Naive thymus-derived CD4-positive, alpha-beta T cell (primary cell): ENCODE results near the gene PGRMC2. TPM values are rescaled to one million over a fixed set of nuclear protein-coding genes. Genes with fewer than 3 reads are reported as not detected.

Experiments
- ATAC-seq: fragments of 150-1000 bp; cut with Tn5 transposase; 2 replicates; pipeline ENCODE4 v1.10.0; 2021; ENCODE audit warnings: mild to moderate bottlenecking, moderate library complexity
- CTCF ChIA-PET: fragments of 350-600 bp; sonication (Branson Sonifier 250); formaldehyde crosslinking; loops from one replicate; lab custom pipeline; 2021; ENCODE audit warnings: antibody characterized with exemption; lab: Charles Lee
- POLR2A ChIA-PET: fragments of 350-600 bp; sonication (Branson Sonifier 250); formaldehyde crosslinking; loops from one replicate; lab custom pipeline; 2021; ENCODE audit warnings: antibody characterized with exemption, inconsistent platforms; lab: Charles Lee
- DNase-seq, 9 donors: peaks; one replicate each; pipeline versions ENCODE4 v3.0.0 to v3.0.0-alpha.2; 2020 to 2022; ENCODE audit warnings: mixed read lengths in 1 of 9
- H3K27ac ChIP-seq: one replicate; pipeline ENCODE4 v1.7.0; 2013; ENCODE audit warnings: mild to moderate bottlenecking, low read depth, low read length, moderate library complexity
- H3K27me3 ChIP-seq, 2 donors: one replicate each; pipeline ENCODE4 v1.7.0; 2013; ENCODE audit warnings: low read length in 2 of 2, mild to moderate bottlenecking in 2 of 2, moderate library complexity in 2 of 2; ENCODE audit not compliant: control insufficient read depth in 2 of 2, insufficient read depth in 2 of 2
- H3K36me3 ChIP-seq, 3 experiments: 1 replicate in 2 of 3; 2 replicates in 1 of 3; pipeline ENCODE4 v1.7.0; 2013; ENCODE audit warnings: low read length in 3 of 3, mild to moderate bottlenecking in 3 of 3, moderate library complexity in 1 of 3; ENCODE audit not compliant: insufficient read depth in 3 of 3, control insufficient read depth in 2 of 3
- H3K4me1 ChIP-seq, 2 donors: one replicate each; pipeline ENCODE4 v1.7.0; 2013; ENCODE audit warnings: low read length in 2 of 2, mild to moderate bottlenecking in 2 of 2, moderate library complexity in 1 of 2; ENCODE audit not compliant: control insufficient read depth in 2 of 2, insufficient read depth in 2 of 2
- H3K4me3 ChIP-seq: 2 replicates; pipeline ENCODE4 v1.7.0; 2013; ENCODE audit warnings: mild to moderate bottlenecking, low read length
- H3K9me3 ChIP-seq, 3 experiments: 1 replicate in 2 of 3; 2 replicates in 1 of 3; pipeline ENCODE4 v1.7.0; 2013; ENCODE audit warnings: low read length in 3 of 3; ENCODE audit not compliant: control insufficient read depth in 2 of 3
- H3K27ac Mint-ChIP-seq, 9 donors: one replicate each; pipeline ENCODE4 v1.8.0; 2020 to 2022; ENCODE audit warnings: mixed read lengths in 9 of 9, mild to moderate bottlenecking in 8 of 9, moderate library complexity in 5 of 9, inconsistent platforms in 2 of 9
- H3K27me3 Mint-ChIP-seq, 5 donors: one replicate each; pipeline ENCODE4 v1.8.0; 2021 to 2022; ENCODE audit warnings: mixed read lengths in 5 of 5, mild to moderate bottlenecking in 1 of 5
- H3K36me3 Mint-ChIP-seq, 5 donors: one replicate each; pipeline ENCODE4 v1.8.0; 2020 to 2022; ENCODE audit warnings: mixed read lengths in 5 of 5, mild to moderate bottlenecking in 3 of 5, inconsistent platforms in 1 of 5
- H3K4me1 Mint-ChIP-seq, 7 donors: one replicate each; pipeline ENCODE4 v1.8.0; 2020 to 2022; ENCODE audit warnings: mixed read lengths in 7 of 7, mild to moderate bottlenecking in 3 of 7, inconsistent platforms in 1 of 7
- H3K4me3 Mint-ChIP-seq, 10 donors: one replicate each; pipeline ENCODE4 v1.8.0; 2020 to 2022; ENCODE audit warnings: mild to moderate bottlenecking in 10 of 10, mixed read lengths in 10 of 10, moderate library complexity in 6 of 10, inconsistent platforms in 2 of 10
- H3K9me3 Mint-ChIP-seq, 11 donors: one replicate each; pipeline ENCODE4 v1.8.0; 2020 to 2022; ENCODE audit warnings: mixed read lengths in 11 of 11, mild to moderate bottlenecking in 4 of 11, inconsistent platforms in 1 of 11, moderate library complexity in 1 of 11
- intact Hi-C, 2 donors: fragments of 100-400 bp; cut with micrococcal nuclease; formaldehyde crosslinking; loops; one replicate each; pipeline ENCODE4 v1.15.1; 2023
- polyA plus RNA-seq, 2 donors: library from polyadenylated mRNA; unstranded; fragments of 300-500 nt; fragmentation: Illumina TruSeq; gene quantifications; one replicate each; pipeline ENCODE4 v1.2.3, GENCODE V29; 2021
- total RNA-seq, 6 experiments: library from RNA in 5 of 6; stranded (reverse) in 5 of 6; gene quantifications; 1 replicate in 5 of 6; 2 replicates in 1 of 6; pipeline ENCODE4 v1.2.3 and lab custom pipeline; 2021 to 2026

The PGRMC2 gene
- total and polyA plus RNA-seq, 7 experiments from 2014 or later = 17.4 to 65.6 (median 42.6) TPM

GRCh38 chr4:128227991-128228571 is 59.5 kb downstream of the PGRMC2 start:
- CTCF ChIA-PET = interaction anchor here (0.6 kb wide), 1 partner anchor 80 kb away, joined by 3 read pairs; no protein-coding TSS in a partner anchor
- no peaks in the 10 kb centered on the region for H3K27me3 ChIP-seq
- H3K27ac ChIP-seq = no peak overlapping the region
- H3K36me3 ChIP-seq = no peaks in the 10 kb centered on the region
- H3K4me3 Mint-ChIP-seq = no peak overlapping the region
- peaks cover 0 to 11% (median 9%) of the 10 kb centered on the region in 5 donors for H3K27me3 Mint-ChIP-seq
- H3K27ac Mint-ChIP-seq = no peak overlapping the region
- no peaks in the 10 kb centered on the region for H3K9me3 Mint-ChIP-seq
- no peak for DNase-seq
- no peak overlapping the region for H3K4me3 ChIP-seq
- H3K36me3 Mint-ChIP-seq = no peaks in the 10 kb centered on the region
- no peaks in the 10 kb centered on the region for H3K9me3 ChIP-seq
- ATAC-seq = no peak
- intact Hi-C loops = no loop called here
- POLR2A ChIA-PET = no interaction called here
- no peaks in the 10 kb centered on the region for H3K4me1 ChIP-seq
- no peaks in the 10 kb centered on the region for H3K4me1 Mint-ChIP-seq

GRCh38 chr4:128225148-128225547 is 62.5 kb downstream of the PGRMC2 start:
- no peak for DNase-seq
- intact Hi-C loops = no loop called here
- no peak for ATAC-seq
- no peak overlapping the region for H3K27ac ChIP-seq
- H3K4me3 ChIP-seq = no peak overlapping the region
- H3K27me3 Mint-ChIP-seq = peaks cover 0 to 11% (median 9%) of the 10 kb centered on the region in 5 donors
- no peak overlapping the region for H3K4me3 Mint-ChIP-seq
- CTCF ChIA-PET = no interaction called here
- no peaks in the 10 kb centered on the region for H3K27me3 ChIP-seq
- H3K4me1 ChIP-seq = no peaks in the 10 kb centered on the region
- H3K9me3 Mint-ChIP-seq = no peaks in the 10 kb centered on the region
- H3K9me3 ChIP-seq = no peaks in the 10 kb centered on the region
- H3K36me3 Mint-ChIP-seq = no peaks in the 10 kb centered on the region
- H3K4me1 Mint-ChIP-seq = no peaks in the 10 kb centered on the region
- H3K36me3 ChIP-seq = no peaks in the 10 kb centered on the region
- H3K27ac Mint-ChIP-seq = no peak overlapping the region
- POLR2A ChIA-PET = interaction anchor here (0.6 kb wide), 1 partner anchor 510 kb away, joined by 4 read pairs; no protein-coding TSS in a partner anchor

GRCh38 chr4:128221586-128221985 is 66.0 kb downstream of the PGRMC2 start:
- no peak overlapping the region for H3K4me3 Mint-ChIP-seq
- Histone ChIP-seq H3K4me1 (no peaks in the 10 kb centered on the region), H3K27ac (no peak overlapping the region), H3K4me3 (no peak overlapping the region), H3K36me3 (no peaks in the 10 kb centered on the region), H3K27me3 (no peaks in the 10 kb centered on the region), H3K9me3 (no peaks in the 10 kb centered on the region)
- H3K27me3 Mint-ChIP-seq = peaks cover 0 to 6% (median 4%) of the 10 kb centered on the region in 5 donors
- ChIA-PET CTCF (interaction anchor here (0.5 kb wide), 1 partner anchor 31 kb away, joined by 7 read pairs; no protein-coding TSS in a partner anchor), POLR2A (interaction anchor here (0.5 kb wide), 1 partner anchor 580 kb away, joined by 3 read pairs; no protein-coding TSS in a partner anchor)
- DNase-seq = no peak
- H3K9me3 Mint-ChIP-seq = no peaks in the 10 kb centered on the region
- H3K4me1 Mint-ChIP-seq = no peaks in the 10 kb centered on the region
- no peaks in the 10 kb centered on the region for H3K36me3 Mint-ChIP-seq
- no peak overlapping the region for H3K27ac Mint-ChIP-seq
- intact Hi-C loops = loop anchor here in 1 of 2 donors (2.0 kb wide), 1 partner anchor 31 kb away; no protein-coding TSS in a partner anchor
- no peak for ATAC-seq

- no peaks in the 10 kb centered on the region for H3K27me3 Mint-ChIP-seq
- intact Hi-C loops = loop anchor here in 1 of 2 donors (2.0 kb wide), 1 partner anchor 30 kb away; no protein-coding TSS in a partner anchor
- Histone ChIP-seq H3K4me1 (no peaks in the 10 kb centered on the region), H3K27me3 (no peaks in the 10 kb centered on the region), H3K9me3 (no peaks in the 10 kb centered on the region), H3K27ac (no peak overlapping the region), H3K4me3 (no peak overlapping the region), H3K36me3 (no peaks in the 10 kb centered on the region)
- no peaks in the 10 kb centered on the region for H3K4me1 Mint-ChIP-seq
- ATAC-seq (peak; percentile 29), DNase-seq (peak in 3 of 9 donors; percentile 10 to 23 (median 15))
- POLR2A ChIA-PET = no interaction called here
- no peak overlapping the region for H3K27ac Mint-ChIP-seq
- CTCF ChIA-PET = no interaction called here
- H3K9me3 Mint-ChIP-seq = no peaks in the 10 kb centered on the region
- no peak overlapping the region for H3K4me3 Mint-ChIP-seq
- no peaks in the 10 kb centered on the region for H3K36me3 Mint-ChIP-seq
These were observed 67.1 kb downstream of the PGRMC2 start for GRCh38 chr4:128220286-128221235.

Other genes starting within 250 kb of the PGRMC2 start
- gene LARP1B, start 226.5 kb downstream of the PGRMC2 start, total RNA-seq = 10 to 100 TPM in 4 of 5 experiments, 1 to 10 TPM in 1; 9.5 to 18.2 (median 13.7) TPM
- gene LARP1B, start 226.5 kb downstream of the PGRMC2 start, polyA plus RNA-seq = 1 to 10 TPM; 3.9 TPM